H1 (cell line): ENCODE results near the gene MIDN. TPM values are rescaled to one million over a fixed set of nuclear protein-coding genes. Genes with fewer than 3 reads are reported as not detected.
"Not testable (repeated sequence)": the region's sequence is repeated elsewhere in the genome, so short reads cannot be mapped to it uniquely, and the experiment has no call there.

Experiments used
- CTCF ChIA-PET: fragments of 300-600 bp; sonication (Branson Sonifier 250); formaldehyde crosslinking; loops from one replicate; lab custom pipeline; 2021; ENCODE audit not compliant: partially characterized antibody; lab: Charles Lee
- POLR2A ChIA-PET: fragments of 300-600 bp; sonication (Branson Sonifier 250); formaldehyde crosslinking; loops from one replicate; lab custom pipeline; 2021; ENCODE audit warnings: inconsistent platforms; ENCODE audit not compliant: partially characterized antibody; lab: Charles Lee
- DNase-seq, 2 experiments: peaks; one replicate each; pipeline versions ENCODE4 v3.0.0 to v3.0.0-alpha.2; 2010 to 2022; ENCODE audit warnings: low spot score in 2 of 2, low read depth in 1 of 2, mixed read lengths in 1 of 2
- FAIRE-seq: peaks from 2 replicates; lab custom pipeline; 2011; peaks lifted over from hg19 to GRCh38; lab: Jason Lieb, UNC
- H2AFZ ChIP-seq: 2 replicates; pipeline ENCODE4 v1.8.1; 2012; ENCODE audit warnings: low read length, inconsistent platforms
- H2AK5ac ChIP-seq: 2 replicates; pipeline ENCODE4 v1.6.1; 2013; ENCODE audit warnings: low read depth, low read length
- H2BK120ac ChIP-seq: replicated peaks from 2 replicates; pipeline ENCODE3; 2013; ENCODE audit warnings: low read depth, low read length, inconsistent platforms
- H2BK12ac ChIP-seq: 2 replicates; pipeline ENCODE4 v1.6.1; 2013; ENCODE audit warnings: low read depth, low read length
- H2BK15ac ChIP-seq: 2 replicates; pipeline ENCODE4 v1.6.1; 2013; ENCODE audit warnings: low read length
- H2BK20ac ChIP-seq: 2 replicates; pipeline ENCODE4 v1.6.1; 2013; ENCODE audit warnings: low read length
- H2BK5ac ChIP-seq: 2 replicates; pipeline ENCODE4 v1.6.1; 2013; ENCODE audit warnings: low read depth, low read length
- H3K14ac ChIP-seq: 2 replicates; pipeline ENCODE4 v1.6.1; 2013; ENCODE audit warnings: inconsistent platforms; ENCODE audit not compliant: insufficient read length
- H3K18ac ChIP-seq: 2 replicates; pipeline ENCODE4 v1.6.1; 2013; ENCODE audit warnings: low read length; ENCODE audit errors: extremely low read depth
- H3K23ac ChIP-seq: 2 replicates; pipeline ENCODE4 v1.6.1; 2013; ENCODE audit warnings: inconsistent platforms; ENCODE audit not compliant: insufficient read length
- H3K23me2 ChIP-seq: 2 replicates; pipeline ENCODE4 v1.6.1; 2013; ENCODE audit warnings: low read depth, low read length
- H3K27ac ChIP-seq: 2 replicates; pipeline ENCODE4 v1.6.1; 2011; ENCODE audit warnings: low read depth, low read length, inconsistent platforms
- H3K27me3 ChIP-seq, 4 experiments: replicated peaks in 1 of 4; 1 replicate in 1 of 4; 2 replicates in 3 of 4; pipeline versions ENCODE4 v1.6.1 to v1.8.1; 2011 to 2013; ENCODE audit warnings: low read length in 3 of 4, mild to moderate bottlenecking in 3 of 4, inconsistent platforms in 2 of 4, mixed read lengths in 2 of 4, moderate library complexity in 1 of 4; ENCODE audit not compliant: control insufficient read depth in 3 of 4, insufficient read depth in 3 of 4; ENCODE audit errors: extremely low read depth in 1 of 4
- H3K36me3 ChIP-seq, 4 experiments: 2 replicates each; pipeline versions ENCODE4 v1.6.1 to v1.8.1; 2011 to 2013; ENCODE audit warnings: mild to moderate bottlenecking in 4 of 4, low read length in 3 of 4, moderate library complexity in 2 of 4, control low read depth in 1 of 4, inconsistent platforms in 1 of 4; ENCODE audit not compliant: insufficient read depth in 4 of 4, control insufficient read depth in 2 of 4
- H3K4ac ChIP-seq: replicated peaks from 2 replicates; pipeline ENCODE3; 2013; ENCODE audit warnings: low read length, low read depth, mixed read lengths, inconsistent platforms; ENCODE audit not compliant: insufficient read length
- H3K4me1 ChIP-seq, 4 experiments: replicated peaks in 1 of 4; 1 replicate in 1 of 4; 2 replicates in 3 of 4; pipeline versions ENCODE4 v1.6.1 to v1.8.1; 2011 to 2013; ENCODE audit warnings: low read length in 3 of 4, inconsistent platforms in 2 of 4, mixed read lengths in 1 of 4; ENCODE audit not compliant: insufficient read depth in 4 of 4, control insufficient read depth in 3 of 4
- H3K4me2 ChIP-seq, 2 experiments: 2 replicates each; pipeline versions ENCODE4 v1.6.1 to v1.8.1; 2011 to 2013; ENCODE audit warnings: low read depth in 2 of 2, low read length in 2 of 2, control low read depth in 1 of 2, inconsistent platforms in 1 of 2, mild to moderate bottlenecking in 1 of 2; ENCODE audit not compliant: insufficient read depth in 1 of 2
- H3K4me3 ChIP-seq, 4 experiments: fragments of 200-600, 300-600 bp in 1 of 4; sonication (generic), shearing (Covaris generic), sonication (Bioruptor Twin) in 1 of 4; 2 replicates each; pipeline versions ENCODE4 v1.5.1 to v1.8.1; 2011 to 2016; ENCODE audit warnings: low read length in 4 of 4, low read depth in 3 of 4, control low read depth in 2 of 4, inconsistent platforms in 2 of 4, mild to moderate bottlenecking in 2 of 4, mixed read lengths in 1 of 4, moderate library complexity in 1 of 4; ENCODE audit not compliant: insufficient read depth in 2 of 4; ENCODE audit errors: extremely low read depth in 1 of 4
- H3K56ac ChIP-seq: replicated peaks from 2 replicates; pipeline ENCODE3; 2013; ENCODE audit warnings: low read depth, mild to moderate bottlenecking, mixed read lengths, low read length, inconsistent platforms; ENCODE audit not compliant: insufficient read length
- H3K79me1 ChIP-seq: 2 replicates; pipeline ENCODE4 v1.6.1; 2013; ENCODE audit warnings: low read depth, low read length, control low read depth
- H3K79me2 ChIP-seq, 2 experiments: 2 replicates each; pipeline versions ENCODE4 v1.6.1 to v1.8.1; 2012 to 2013; ENCODE audit warnings: low read length in 2 of 2, mild to moderate bottlenecking in 2 of 2, inconsistent platforms in 1 of 2; ENCODE audit not compliant: insufficient read depth in 2 of 2, control insufficient read depth in 1 of 2
- H3K9ac ChIP-seq, 4 experiments: replicated peaks in 1 of 4; 1 replicate in 1 of 4; 2 replicates in 3 of 4; pipeline versions ENCODE4 v1.6.1 to v1.8.1; 2011 to 2013; ENCODE audit warnings: low read depth in 3 of 4, low read length in 3 of 4, control low read depth in 2 of 4, mild to moderate bottlenecking in 2 of 4, moderate library complexity in 2 of 4, inconsistent platforms in 1 of 4; ENCODE audit errors: extremely low read depth in 1 of 4
- H3K9me3 ChIP-seq, 2 experiments: 2 replicates each; pipeline versions ENCODE4 v1.6.1 to v1.8.1; 2012 to 2013; ENCODE audit warnings: mild to moderate bottlenecking in 2 of 2, moderate library complexity in 2 of 2, control low read depth in 1 of 2, inconsistent platforms in 1 of 2, low read depth in 1 of 2, low read length in 1 of 2, mixed read lengths in 1 of 2; ENCODE audit not compliant: insufficient read depth in 2 of 2
- H4K20me1 ChIP-seq, 2 experiments: replicated peaks in 1 of 2; 2 replicates each; pipeline versions ENCODE3 to v1.8.1; 2011 to 2013; ENCODE audit warnings: inconsistent platforms in 2 of 2, low read length in 2 of 2, mild to moderate bottlenecking in 1 of 2; ENCODE audit not compliant: insufficient read depth in 2 of 2, control insufficient read depth in 1 of 2
- H4K5ac ChIP-seq: 2 replicates; pipeline ENCODE4 v1.6.1; 2013; ENCODE audit warnings: low read length, low read depth, mixed read lengths, inconsistent platforms; ENCODE audit not compliant: insufficient read length
- H4K8ac ChIP-seq: 2 replicates; pipeline ENCODE4 v1.8.0; 2013; ENCODE audit warnings: mild to moderate bottlenecking, moderate library complexity, low read length, inconsistent platforms; ENCODE audit not compliant: insufficient read depth; ENCODE audit errors: extremely low read depth
- H4K91ac ChIP-seq: replicated peaks from 2 replicates; pipeline ENCODE3; 2013; ENCODE audit warnings: low read length, mixed read lengths, inconsistent platforms; ENCODE audit not compliant: insufficient read length
- WGBS, 2 experiments: shearing (Covaris generic) in 1 of 2; methylation state at CpG; one replicate each; pipeline versions ENCODE4 v1.1.6 to v1.1.7; 2013 to 2015; ENCODE audit warnings: low lambda C conversion rate in 2 of 2, mixed read lengths in 2 of 2, inconsistent platforms in 1 of 2, low coverage in 1 of 2, missing lambda C conversion rate in 1 of 2; ENCODE audit not compliant: insufficient replicate concordance in 2 of 2, insufficient coverage in 1 of 2, insufficient read length in 1 of 2; ENCODE audit errors: extremely low coverage in 1 of 2, missing lambda C conversion rate in 1 of 2; 5-methylcytosine and 5-hydroxymethylcytosine counted together
- polyA plus RNA-seq, 7 experiments: library from polyadenylated mRNA; depleted of rRNA in 3 of 7; stranded (reverse) in 5 of 7; unstranded in 2 of 7; fragments of >200 nt in 5 of 7; fragments of 200-250 nt in 2 of 7; gene quantifications; 1 replicate in 5 of 7; 2 replicates in 1 of 7; 4 replicates in 1 of 7; pipeline versions ENCODE4 v1.2.1 to v1.2.3, GENCODE V29; 2011 to 2013; ENCODE audit warnings: missing spikeins in 2 of 7, mixed read lengths in 2 of 7
- total RNA-seq: library from RNA; stranded (reverse); fragmentation: NEBNext Ultra II Directional; extraction: Animal tissue kit (Norgen Biotek cat#: 25700); gene quantifications from 2 replicates; pipeline ENCODE4 v1.2.1, GENCODE V29; 2021

Gene MIDN
- total and polyA plus RNA-seq, 2 of the 8 experiments (the other 6 are each of a cell fraction or from before 2014, with no cell fraction given): 39.8 to 159 TPM

GRCh38 chr19:1305354-1305753 lies 57.0 kb downstream of the MIDN start:
- H3K9me3 ChIP-seq, H3K9ac ChIP-seq, FAIRE-seq, H4K8ac ChIP-seq, CTCF ChIA-PET, H2BK12ac ChIP-seq, H3K36me3 ChIP-seq, DNase-seq, H2AFZ ChIP-seq, H3K18ac ChIP-seq, H3K56ac ChIP-seq, H3K27me3 ChIP-seq, H3K4me1 ChIP-seq, H3K23me2 ChIP-seq, H3K4me2 ChIP-seq, H4K5ac ChIP-seq, H3K23ac ChIP-seq, H4K20me1 ChIP-seq, H3K27ac ChIP-seq, H3K4me3 ChIP-seq, H2BK20ac ChIP-seq, H2BK120ac ChIP-seq, H2BK15ac ChIP-seq, H3K79me2 ChIP-seq, H3K14ac ChIP-seq, H2AK5ac ChIP-seq, H3K79me1 ChIP-seq, H2BK5ac ChIP-seq, H3K4ac ChIP-seq, H4K91ac ChIP-seq: not testable (repeated sequence)
- POLR2A ChIA-PET: interaction anchor here (0.8 to 1.4 kb wide), 2 partner anchors 8 to 17 kb away, joined by 3 read pairs; no protein-coding TSS in a partner anchor
- 80% methylated on average over 9 of the region's 9 CpGs; no CpG with 5 or more reads in 1 of the 2 experiments for WGBS, 2 experiments
